A673 (cell line): Measurements from ENCODE around the gene MEGF11.

Source experiments
- CTCF ChIP-seq: fragments of 300-800, 200-600 bp; sonication (generic); conservative IDR thresholded peaks from 2 replicates; pipeline ENCODE4 v1.5.1; 2017; ENCODE audit warnings: low read depth, mild to moderate bottlenecking, antibody characterized with exemption, low read length, moderate library complexity, mixed read lengths
- EZH2 ChIP-seq: fragments of 200-600 bp; sonication (generic); IDR thresholded peaks from 2 replicates; pipeline ENCODE4 v1.6.1; 2017; ENCODE audit warnings: borderline replicate concordance, low read depth, mild to moderate bottlenecking, mixed read lengths, antibody characterized with exemption, low read length; ENCODE audit not compliant: poor library complexity, severe bottlenecking

GRCh38 chr15:66264859-66265513, 11.4 kb upstream of the MEGF11 start:
- TF ChIP-seq CTCF, result no peak
- TF ChIP-seq EZH2, result no peak
